ENCODE results near the gene SPOCK2. TPM values are rescaled to one million over a fixed set of nuclear protein-coding genes. Genes with fewer than 3 reads are reported as not detected.

The SPOCK2 gene
- total RNA-seq, 1 donor from 2014 or later, result 0.79 TPM

DNA sequence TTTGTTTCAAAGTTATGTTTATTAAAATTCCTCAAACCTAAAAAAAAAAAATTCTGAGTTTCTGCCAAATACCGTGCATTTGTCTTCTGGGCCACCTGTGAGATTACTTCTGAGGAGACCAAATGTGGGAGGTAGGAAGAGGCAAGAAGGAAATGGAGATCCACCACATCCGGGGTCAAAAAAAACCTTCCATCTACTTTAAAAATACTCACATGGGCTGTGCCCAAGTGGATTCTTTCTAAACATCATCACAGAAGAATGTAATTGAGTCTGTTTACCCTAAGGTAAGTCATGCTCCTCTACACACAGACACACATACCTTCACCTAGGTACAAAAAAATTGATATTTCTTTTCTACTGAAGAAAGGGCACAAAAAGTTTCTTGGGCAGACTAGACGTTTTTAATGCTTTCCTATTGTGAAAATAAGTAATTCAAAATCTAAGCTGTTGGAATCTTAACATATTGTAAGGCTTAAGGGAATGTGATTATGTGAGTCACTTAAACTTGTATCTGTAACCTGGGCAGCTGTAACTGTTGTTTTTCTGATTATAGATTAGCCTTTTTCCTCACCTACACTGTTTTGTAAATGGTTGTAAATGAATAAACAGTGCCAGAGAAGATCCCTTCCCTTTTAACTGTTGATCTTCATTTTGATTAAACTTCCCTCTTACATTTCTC, 19.1 kb upstream of the SPOCK2 start:
- DNase-seq, result no peak

DNA sequence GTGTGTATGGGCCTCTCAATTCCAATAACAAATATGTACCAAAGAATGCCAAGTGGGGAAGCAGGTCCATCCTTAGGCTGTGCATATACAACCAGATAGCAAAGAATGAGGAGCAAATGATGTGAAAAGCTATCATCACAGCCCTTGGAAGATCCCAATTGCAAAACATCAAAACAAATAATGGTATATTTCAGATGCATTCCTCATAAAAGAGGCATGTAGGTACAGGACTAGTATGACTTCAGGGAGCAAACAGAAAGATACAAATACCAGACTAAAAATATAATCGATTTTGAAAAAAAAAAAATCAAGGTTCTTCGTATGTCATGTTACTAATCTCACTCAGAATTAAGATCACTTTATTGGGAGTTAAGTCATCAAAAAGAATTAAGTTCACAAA, 18.5 kb upstream of the SPOCK2 start:
- DNase-seq, result no peak

DNA sequence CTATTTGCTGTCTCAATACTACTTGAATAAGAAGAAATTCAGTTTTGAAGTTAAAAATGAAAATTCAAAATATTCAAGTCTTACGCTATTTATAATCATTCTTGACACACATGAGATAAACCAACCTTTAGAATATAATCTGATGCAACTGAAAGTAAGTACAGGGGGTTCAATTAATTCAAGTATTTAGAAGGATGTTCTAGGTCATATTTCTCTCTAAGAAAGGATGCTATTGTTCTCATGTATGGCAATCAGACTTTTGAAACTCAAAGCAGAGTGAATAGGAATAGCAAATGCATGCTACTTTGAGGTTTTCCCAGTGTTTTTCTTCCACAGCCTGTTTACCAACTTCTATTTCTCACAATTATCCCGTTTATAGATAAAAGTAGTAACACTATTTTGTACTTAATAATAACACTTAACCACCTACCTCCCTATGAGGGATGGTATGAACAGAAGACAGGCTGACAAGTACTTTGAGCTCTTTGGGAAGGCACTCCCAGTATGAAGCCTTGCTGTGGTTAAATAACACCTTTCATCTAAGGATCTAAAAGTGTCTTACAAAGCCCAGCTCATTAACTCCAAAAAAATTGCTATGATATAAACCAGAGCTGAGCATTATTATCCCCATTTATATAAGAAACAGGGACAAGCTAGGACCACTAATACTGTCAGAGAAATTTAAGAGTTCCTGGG, 18.0 kb upstream of the SPOCK2 start:
- no peak for DNase-seq

DNA sequence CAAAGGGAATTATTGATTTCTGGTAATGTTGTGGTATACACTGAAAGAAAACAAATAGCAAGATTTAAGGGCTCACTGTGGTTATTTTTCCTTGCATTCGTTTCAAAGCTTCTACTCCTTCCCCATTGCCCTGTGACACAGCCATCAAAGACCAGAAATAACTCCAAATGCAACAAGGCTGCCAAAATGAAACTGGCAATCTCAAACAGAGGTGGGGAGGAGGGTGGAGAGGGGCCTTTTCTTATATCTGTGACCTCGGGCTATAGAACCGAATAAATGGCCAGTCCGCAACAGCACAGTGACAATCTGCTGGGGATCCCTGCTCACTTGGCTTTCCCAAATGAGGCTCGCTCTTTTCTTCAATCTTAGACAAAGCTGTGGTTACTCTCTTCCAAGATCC, 17.4 kb upstream of the SPOCK2 start:
- DNase-seq, result no peak

DNA sequence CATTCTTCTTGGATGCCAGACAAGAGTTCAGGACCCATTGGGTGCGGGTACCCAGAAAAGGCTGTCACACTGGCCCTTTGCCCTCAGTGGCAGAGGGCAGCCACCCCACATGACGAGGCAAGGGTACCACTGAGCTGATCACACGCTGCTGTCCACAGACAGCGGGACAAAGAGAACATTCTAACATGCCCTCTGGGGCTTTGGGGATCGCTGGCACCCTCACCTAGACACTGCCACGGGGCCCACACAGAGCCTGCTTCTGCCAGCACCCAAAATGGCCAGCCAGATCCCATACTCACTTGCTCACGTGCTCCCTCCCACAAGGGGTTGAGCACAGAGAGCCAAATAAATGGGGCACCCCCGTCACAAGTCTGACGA, 16.7 kb upstream of the SPOCK2 start:
- DNase-seq, result no peak

DNA sequence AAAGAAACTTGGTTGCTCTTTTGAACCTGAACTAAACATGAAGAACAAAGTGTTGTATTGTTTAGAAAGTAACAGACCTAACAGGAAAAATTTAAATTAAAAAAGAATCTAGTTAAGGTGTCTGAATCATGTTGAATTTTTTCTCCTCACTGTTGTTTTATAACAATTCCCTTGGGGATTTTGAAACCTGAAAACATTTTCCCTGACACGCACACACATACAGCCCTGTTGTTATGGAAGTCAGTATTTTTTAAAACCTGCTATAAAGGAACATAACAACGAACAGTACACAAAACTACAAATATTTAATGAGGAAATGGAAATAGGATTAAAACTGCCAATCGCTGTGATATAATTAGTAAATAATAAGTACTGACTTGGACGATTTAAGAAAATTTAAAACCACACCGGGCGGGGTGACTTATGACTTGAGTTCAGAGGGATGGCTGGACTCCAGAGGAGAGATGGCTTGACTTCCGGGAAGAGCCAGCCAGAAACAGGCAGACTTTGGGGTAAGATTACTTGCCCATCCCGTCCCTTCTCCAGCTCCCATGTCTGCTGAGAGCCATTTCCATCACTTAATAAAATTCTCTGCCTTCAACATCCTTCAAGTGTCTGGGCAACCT, 16.2 kb upstream of the SPOCK2 start:
- DNase-seq, result no peak

DNA sequence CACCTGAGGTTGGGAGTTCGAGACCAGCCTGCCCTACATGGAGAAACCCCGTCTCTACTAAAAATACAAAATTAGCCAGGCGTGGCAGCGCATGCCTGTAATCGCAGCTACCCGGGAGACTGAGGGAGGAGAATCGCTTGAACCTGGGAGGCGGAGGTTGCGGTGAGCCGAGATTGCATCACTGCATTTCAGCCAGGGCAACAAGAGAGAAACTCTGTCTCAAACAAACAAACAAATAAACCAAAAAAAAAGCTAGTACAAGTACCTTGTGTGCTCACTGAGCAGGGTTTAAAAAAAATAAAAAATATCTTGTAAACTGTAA, 11.2 kb upstream of the SPOCK2 start:
- no peak for DNase-seq

DNA sequence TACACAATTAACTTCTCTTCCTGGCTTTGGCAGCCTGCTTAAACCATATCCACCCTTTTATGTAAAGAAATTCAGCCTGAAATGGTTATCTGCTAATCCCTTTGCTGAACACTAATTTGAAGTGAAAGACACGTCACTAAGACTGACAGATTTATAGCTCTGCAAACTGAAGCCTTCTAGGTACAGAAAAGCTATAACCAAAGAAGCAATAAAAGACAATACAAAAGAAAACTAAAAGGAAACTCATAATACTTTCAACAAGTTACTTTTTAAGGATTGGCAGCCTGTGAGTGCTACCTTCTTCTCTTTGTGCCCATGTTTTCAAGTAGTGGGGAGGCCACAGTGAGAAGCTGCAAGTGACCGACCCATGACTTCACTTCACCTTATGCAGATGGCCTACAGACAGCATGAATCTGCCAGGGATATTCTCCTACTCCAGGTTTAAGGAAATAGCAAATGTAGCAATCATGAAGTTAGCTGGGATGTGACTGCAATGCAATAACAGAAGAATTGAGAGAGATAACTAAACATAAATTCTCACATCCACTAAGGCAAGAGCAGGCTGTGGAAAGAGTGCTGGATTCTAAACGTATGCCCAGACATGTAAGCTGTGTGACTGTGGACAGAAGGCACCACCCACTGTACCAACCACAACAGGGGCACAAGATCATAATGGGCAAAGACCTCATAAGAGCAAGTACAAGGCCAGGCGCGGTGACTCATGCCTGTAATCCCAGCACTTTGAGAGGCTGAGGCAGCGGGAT, 10.7 kb upstream of the SPOCK2 start:
- DNase-seq, result no peak

DNA sequence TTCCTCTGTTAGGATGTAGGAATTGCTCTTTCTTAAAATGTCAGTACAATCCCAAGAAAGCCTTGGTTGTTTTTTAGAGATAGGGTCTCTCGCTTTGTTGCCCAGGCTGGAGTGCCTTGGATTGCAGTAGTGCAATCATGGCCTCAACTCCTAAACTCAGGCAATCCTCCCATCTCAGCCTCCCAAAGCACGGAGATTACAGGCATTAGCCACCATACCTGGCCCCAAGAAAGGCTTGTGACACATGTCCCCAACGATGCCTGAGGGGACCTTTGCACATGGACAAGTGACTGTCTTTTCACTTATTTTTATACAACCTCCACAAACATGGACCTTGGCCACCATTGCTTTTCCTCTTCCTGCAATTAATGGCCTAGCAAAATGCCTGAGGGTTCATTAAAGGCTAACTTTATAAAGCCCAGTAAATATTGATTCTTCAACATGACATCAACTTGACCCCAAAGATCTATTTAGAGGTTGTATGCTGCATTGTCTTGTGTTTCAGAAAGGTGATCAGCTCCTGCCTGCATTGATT, 10.0 kb upstream of the SPOCK2 start:
- DNase-seq, result no peak

DNA sequence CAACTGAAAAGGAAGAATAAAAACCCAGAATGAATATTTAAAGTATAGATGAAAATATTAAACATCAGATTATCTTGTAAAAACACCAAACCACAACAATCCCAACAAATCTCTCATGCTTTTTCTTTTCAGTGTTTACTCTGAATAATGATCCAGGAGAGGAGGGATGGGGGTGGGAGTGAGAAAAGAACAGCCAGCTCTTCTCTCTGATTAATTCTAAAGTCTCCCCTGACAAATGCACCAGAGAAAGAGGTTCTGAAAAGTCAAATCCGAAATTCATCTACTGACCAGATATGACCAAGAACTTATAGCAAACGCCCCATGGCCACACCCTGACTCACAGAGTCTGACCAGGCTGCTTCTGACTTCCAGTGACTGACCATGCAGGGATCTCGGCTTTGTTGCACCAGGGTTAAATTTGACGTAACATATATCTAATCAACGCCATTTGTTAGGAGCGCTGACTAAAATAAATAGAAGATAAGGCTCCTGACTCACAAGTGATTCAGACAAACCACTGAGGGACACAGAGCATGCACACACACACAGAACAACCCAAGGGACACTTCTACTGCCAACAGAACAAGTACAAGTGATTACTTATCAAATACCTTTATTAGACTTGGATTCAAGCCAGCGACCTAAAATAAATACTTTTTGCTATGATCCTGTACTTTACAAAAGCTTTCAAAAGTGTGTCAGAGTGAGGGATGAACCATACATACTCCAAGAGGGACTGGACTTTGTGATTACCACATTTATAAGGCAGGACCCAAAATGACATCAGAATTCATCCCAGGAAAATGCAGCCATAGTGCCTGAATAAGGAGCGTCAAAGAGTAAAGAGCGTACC, 9.3 kb upstream of the SPOCK2 start:
- DNase-seq, result no peak

DNA sequence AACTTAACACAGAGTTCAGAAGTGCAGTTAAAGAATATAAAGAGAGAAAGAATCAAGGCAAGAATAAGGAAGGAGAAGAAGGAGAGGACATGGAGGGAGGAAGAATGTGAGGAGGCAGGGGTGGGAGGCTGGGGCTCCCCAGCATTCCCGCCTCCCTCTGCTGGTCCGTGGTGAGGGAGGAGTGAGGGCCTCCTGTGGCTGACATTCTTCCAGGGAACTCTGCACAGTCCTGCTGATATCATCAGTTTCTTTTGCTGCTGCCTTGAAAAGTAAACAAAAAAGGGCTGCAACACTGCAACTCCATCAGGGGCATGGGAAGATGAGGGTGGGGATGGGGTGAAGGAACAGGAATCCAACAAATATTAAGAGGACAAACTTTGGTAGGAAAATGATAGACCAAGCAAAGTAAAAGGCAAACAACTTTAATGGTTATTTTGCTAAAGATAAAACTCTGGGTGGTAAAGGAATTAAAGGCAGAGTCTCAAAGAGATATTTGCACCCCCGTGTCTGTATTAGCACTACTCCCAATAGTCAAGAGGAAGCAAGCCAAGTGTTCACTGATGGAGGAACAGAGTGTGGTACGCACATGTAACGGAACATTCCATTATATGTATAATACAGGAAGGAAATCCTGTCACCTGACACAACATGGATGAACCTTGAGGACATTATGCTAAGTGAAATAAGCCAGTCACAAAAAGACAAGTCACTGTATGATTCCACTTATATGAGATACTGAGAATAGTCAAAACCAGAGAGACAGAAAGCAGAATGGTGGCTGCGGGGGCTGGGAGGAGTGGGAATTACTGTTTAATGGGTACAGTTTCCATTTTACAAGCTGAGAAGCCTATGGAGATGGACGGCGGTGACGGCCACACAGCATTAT, 8.0 kb upstream of the SPOCK2 start:
- no peak for DNase-seq

DNA sequence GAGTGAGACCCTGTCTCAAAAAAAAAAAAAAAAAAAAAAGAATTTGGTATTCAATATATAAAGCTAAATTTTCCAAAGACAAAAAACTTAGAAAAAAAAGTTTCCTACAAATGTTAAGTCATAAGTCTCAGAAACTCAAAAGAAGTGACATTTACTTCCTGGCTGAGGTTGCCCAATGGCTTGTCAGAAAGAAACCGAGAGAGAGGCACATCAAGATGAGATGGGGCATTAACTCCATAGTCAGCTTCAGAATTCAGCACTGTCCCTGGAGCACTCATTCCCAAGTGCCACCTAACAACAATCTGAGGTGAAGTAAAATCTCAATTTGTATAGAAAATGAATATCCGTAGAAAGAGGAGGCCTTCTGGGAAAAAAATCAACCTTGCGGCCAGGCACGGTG, 6.8 kb upstream of the SPOCK2 start:
- DNase-seq, result no peak

DNA sequence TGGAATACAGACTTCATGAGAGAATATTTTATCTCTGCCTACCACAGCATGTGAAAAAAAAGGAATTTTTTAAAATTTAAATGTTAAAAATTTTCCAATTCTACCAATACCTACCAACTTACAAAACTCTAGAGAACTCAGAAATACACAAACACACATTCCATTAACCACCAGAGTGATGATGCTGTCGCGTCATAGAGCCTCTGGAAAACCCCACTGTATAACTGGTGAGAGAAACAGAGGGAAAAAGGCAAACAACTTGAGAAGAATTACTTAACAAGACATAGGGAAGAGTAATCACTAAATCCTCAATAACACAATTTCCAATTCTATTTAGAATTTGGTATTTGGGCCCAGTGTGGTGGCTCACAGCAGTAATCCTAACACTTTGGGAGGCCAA, 6.2 kb upstream of the SPOCK2 start:
- DNase-seq, result no peak

DNA sequence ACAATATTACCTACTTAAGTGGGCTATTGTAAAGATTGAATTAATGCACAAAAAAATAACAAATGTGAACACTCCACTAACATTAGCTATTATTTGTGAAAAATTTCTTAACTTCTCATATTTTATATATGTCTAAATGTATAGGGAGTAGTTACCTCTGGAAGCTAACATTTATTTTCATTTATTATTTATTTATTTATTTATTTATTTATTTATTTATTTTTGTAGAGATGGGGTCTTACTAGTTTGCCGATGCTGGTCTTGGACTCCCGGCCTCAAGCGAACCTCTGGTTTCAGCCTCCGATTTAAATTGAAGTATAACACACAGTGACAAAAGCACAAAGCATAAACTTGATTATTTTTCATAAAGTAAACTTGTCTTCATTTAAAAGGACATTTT, 5.1 kb upstream of the SPOCK2 start:
- DNase-seq, result no peak

DNA sequence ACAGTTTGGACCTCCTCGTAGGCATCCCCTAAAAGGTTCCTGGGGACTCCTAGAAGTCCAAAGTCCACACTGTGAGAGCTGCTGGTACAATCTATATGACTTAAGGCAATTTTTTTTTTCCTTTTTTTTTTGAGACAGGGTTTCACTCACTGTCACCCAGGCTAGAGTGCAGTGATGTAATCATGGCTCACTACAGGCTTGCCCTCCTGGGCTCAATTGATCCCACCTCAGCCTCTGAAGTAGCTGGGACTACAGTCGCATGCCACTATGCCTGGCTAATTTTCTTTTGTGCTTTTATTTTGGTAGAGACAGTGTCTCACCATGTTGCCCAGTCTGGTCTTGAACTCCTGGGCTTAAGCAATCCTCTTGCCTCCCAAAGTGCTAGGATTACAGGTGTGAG, 4.6 kb upstream of the SPOCK2 start:
- DNase-seq, result no peak

DNA sequence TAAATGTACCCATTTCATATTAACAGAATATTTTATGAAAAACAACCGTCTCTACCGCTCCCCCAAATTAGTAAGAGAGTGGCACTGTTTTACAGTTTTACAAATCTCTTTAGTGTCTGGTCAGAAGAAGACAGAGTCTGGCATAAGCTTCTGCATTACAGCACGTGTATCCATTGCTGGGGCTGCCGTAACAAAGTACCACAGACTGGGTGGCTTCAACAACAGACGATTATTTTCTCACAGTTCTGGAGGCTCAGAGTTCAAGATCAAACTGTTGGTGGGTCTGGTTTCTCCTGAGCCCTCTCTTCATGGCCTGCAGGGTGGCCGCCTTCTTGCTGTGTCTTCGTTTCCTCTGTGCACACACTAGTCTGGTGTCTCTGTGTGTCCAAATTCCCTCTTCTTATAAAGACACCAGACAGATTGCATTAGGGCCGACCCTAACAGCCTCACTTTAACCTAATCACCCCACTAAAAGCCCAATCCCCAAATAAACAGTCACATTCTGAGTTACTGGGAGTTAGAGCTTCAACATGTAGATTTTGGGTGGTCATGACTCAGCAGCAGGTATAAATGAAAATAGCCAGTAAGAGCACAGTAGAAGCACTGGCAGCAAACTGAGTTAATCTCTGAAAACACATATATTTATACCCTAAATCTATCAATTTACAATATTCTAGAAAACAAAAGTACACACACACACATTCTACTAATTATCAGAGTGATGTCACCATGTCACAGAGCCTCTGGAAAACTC, 4.0 kb upstream of the SPOCK2 start:
- DNase-seq, result no peak

DNA sequence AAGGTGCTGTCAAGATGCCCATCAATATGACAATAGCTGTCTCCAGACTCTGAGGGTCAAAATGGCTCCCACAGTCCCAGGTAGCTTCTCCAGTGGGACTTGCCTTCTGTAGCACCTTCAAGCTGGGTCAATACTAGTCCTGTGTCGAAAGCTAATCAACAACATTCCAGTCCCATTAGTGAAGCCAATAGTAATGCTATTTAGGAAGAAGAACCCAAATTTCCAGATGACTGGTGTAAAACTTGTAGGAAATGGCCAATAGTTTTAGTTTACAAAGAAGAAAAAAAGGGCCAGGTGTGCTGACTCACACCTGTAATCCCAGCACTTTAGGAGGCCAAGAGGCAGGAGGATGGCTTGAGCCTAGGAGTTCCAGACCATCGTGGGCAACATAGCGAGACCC, 2.0 kb upstream of the SPOCK2 start:
- DNase-seq, result no peak

DNA sequence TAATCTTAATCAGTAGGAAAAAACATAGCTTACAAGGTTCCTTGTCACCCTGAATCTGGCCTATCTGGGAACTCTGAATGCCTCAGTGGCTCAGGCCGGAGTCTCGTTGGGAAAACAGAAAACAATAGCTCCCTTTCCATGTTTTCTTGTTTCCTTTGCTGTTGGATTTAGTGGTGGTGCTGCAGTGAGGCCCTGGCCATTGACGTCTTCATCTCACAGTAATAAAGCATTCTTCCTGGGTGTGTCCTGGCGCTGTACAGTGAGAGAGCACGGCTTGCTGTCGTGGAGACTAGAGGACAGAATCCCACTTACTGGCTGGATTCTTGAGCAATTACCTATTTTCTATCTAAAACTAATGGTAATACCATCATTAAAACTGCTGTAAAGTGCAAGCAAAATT, 1.3 kb upstream of the SPOCK2 start:
- DNase-seq, result no peak

DNA sequence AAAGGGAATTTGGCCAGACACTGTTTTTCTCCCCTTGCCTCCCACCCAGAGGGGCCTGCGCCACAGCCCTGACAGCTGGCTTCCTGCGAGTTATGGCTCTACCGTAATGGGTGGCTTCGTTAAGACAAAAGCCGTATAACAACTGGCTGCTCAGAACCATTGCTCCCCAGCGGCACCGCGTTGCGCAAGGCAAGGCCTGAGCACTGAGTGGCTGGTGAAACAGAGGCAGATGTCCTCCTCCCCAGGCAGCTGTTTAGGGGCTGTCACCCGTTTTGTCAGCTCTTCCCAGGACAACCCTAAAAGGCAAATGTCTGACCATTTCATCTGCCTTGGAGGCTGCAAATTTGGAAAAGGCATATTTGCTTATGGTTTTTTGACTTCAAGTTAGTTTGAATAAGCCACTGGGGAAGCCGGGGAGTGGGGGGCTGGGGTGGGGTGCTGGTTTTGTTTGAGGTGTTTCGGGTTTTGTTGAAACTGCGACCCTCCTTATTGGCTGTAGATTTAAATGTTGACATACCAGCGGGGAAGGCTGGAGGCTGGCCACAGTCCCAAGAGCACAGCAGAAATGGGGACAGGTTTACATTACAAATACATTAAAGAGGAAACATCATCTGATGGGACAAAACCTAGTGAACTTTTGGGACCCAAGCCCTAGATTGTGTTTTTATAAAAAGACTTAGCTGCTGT, 681 bp upstream of the SPOCK2 start:
- DNase-seq, result peak; percentile 16

Measured in skin of body (tissue), 2 donors.